Bronchial epithelial cell (primary cell): Measurements from ENCODE around the gene KRT25. TPM values are rescaled to one million over a fixed set of nuclear protein-coding genes. Genes with fewer than 3 reads are reported as not detected.
"Not testable (repeated sequence)": the region's sequence is repeated elsewhere in the genome, so short reads cannot be mapped to it uniquely, and the experiment has no call there.

Source experiments
- DNase-seq: peaks from one replicate; pipeline ENCODE4 v3.0.0-alpha.2; 2010; ENCODE audit warnings: low read depth
- FAIRE-seq: peaks from 2 replicates; lab custom pipeline; 2011; peaks lifted over from hg19 to GRCh38; lab: Jason Lieb, UNC
- H3K27me3 ChIP-seq: 2 replicates; pipeline ENCODE4 v1.5.1; 2011; ENCODE audit warnings: low read length; ENCODE audit not compliant: control insufficient read depth, insufficient read depth
- H3K36me3 ChIP-seq: 2 replicates; pipeline ENCODE4 v1.5.1; 2011; ENCODE audit warnings: low read length; ENCODE audit not compliant: control insufficient read depth, insufficient read depth
- H3K4me3 ChIP-seq: 2 replicates; pipeline ENCODE4 v1.5.1; 2011; ENCODE audit warnings: mild to moderate bottlenecking, low read depth, low read length, control low read depth
- total RNA-seq: library from RNA; depleted of rRNA; stranded (reverse); fragments of >200 nt; gene quantifications from 2 replicates; pipeline ENCODE4 v1.2.1, GENCODE V29; 2014
- TF ChIP-seq, protein P1 (sequence below): IDR thresholded peaks from 2 replicates; pipeline ENCODE4 v1.5.1; 2011; ENCODE audit warnings: mild to moderate bottlenecking, moderate library complexity, low read length, control low read depth, inconsistent platforms; ENCODE audit not compliant: insufficient read depth, severe bottlenecking

Gene KRT25
- total RNA-seq, 1 donor from 2014 or later: not detected

DNA sequence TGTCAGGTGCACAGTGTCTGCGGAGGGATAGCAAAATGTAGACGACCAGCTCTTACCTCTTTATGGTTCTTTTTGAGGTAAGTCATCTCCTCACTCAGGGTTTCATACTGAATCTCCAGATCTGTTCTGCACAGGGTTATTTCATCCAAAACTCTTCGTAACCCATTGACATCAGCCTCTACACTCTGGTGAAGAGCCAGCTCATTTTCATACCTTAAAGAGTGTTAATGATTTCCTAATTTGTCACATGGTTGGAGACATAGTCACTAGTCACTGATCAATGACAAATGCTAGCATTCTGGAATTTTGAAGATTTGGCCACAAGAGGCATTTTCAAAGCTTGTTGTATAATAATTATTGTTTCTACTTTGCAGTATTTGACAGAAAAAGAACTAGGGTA lies 1.3 kb downstream of the KRT25 start:
- no peak overlapping the region for H3K4me3 ChIP-seq
- no peak for DNase-seq
- no peaks in the 10 kb centered on the region for H3K36me3 ChIP-seq
- TF ChIP-seq, protein P1, sequence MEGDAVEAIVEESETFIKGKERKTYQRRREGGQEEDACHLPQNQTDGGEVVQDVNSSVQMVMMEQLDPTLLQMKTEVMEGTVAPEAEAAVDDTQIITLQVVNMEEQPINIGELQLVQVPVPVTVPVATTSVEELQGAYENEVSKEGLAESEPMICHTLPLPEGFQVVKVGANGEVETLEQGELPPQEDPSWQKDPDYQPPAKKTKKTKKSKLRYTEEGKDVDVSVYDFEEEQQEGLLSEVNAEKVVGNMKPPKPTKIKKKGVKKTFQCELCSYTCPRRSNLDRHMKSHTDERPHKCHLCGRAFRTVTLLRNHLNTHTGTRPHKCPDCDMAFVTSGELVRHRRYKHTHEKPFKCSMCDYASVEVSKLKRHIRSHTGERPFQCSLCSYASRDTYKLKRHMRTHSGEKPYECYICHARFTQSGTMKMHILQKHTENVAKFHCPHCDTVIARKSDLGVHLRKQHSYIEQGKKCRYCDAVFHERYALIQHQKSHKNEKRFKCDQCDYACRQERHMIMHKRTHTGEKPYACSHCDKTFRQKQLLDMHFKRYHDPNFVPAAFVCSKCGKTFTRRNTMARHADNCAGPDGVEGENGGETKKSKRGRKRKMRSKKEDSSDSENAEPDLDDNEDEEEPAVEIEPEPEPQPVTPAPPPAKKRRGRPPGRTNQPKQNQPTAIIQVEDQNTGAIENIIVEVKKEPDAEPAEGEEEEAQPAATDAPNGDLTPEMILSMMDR: no peak
- H3K27me3 ChIP-seq: no peaks in the 10 kb centered on the region
- FAIRE-seq: no peak

DNA sequence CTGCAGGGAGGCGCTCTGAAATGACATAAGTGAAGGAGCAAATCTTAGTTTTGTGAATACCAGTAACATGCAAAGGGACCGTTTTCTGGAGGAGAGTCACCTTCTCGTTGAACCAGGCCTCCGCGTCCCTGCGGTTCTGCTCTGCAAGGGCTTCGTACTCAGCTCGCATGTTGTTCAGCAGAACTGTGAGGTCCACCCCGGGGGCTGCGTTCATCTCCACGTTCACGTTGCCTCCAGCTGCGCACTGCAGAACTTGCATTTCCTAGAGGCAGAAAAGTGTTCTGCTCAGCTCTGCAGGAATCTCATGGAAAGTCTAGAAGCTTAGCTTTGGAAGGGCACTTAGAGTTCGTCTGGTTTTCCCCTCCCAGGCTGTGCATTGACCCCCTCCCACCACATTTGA lies 4.1 kb downstream of the KRT25 start:
- H3K4me3 ChIP-seq: no peak overlapping the region
- FAIRE-seq (no peak), DNase-seq (no peak)
- TF ChIP-seq, protein P1: no peak
- H3K27me3 ChIP-seq: no peaks in the 10 kb centered on the region
- H3K36me3 ChIP-seq: no peaks in the 10 kb centered on the region

DNA sequence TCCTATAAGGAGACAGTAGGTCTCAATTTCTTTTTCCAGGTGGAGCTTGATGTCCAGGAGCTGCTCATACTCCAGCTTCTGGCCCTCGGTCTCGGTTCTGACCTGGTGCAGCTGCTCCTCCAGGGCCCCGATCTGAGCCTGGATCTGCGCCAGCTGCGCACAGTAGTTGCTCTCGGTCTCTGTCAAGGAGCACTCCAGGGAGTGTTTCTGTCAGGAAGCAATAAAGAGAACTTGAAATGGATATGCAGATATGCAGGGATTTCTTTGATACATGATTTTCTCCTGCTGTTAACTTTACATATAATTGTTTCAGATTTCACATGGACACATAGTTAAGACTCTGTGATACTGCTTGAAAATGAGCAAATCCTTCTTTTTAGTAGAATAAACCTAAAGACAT lies 4.7 kb downstream of the KRT25 start:
- no peak for FAIRE-seq
- H3K27me3 ChIP-seq: no peaks in the 10 kb centered on the region
- H3K36me3 ChIP-seq: no peaks in the 10 kb centered on the region
- TF ChIP-seq, protein P1: no peak
- H3K4me3 ChIP-seq: no peak overlapping the region
- DNase-seq: no peak

DNA sequence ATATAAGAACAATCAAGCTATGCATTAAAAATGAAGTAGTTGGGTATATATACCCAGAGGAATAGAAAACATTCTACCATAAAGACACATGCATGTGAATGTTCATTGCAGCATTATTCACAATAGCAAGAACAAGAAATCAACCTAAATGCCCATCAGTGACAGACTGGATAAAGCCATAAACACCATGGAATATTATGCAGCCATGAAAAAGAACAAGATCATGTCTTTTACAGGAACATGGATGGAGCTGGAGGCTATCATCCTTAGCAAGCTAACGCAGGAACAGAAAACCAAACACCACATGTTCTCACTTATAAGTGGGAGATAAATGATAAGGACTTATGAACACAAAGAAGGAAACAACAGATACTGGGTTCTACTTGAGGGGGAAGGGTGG lies 6.5 kb downstream of the KRT25 start:
- not testable (repeated sequence) for H3K36me3 ChIP-seq, H3K4me3 ChIP-seq, DNase-seq, FAIRE-seq, H3K27me3 ChIP-seq

DNA sequence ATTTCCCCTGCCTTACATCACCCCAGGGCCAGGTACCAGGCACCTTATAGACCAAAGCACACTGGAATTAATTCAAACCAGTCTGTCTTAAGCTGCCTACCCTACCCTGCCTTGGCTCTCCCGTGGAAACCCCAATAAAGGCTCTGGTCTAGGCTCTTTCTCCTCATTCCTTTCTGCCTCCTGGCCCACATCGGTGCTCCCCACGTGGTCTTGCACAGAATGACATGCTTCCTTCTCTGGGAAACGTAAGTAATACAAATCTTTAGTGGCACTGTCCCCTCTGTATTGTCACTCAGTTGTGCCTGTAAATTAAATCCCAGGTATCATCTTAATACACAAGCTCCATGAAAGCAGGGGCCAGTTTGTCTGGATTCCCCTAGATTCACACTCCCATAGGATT lies 16.6 kb downstream of the KRT25 start:
- TF ChIP-seq, protein P1: no peak
- H3K4me3 ChIP-seq: no peak overlapping the region
- DNase-seq: no peak
- peaks cover 2% of the 10 kb centered on the region for H3K27me3 ChIP-seq
- no peak for FAIRE-seq
- H3K36me3 ChIP-seq: no peaks in the 10 kb centered on the region

DNA sequence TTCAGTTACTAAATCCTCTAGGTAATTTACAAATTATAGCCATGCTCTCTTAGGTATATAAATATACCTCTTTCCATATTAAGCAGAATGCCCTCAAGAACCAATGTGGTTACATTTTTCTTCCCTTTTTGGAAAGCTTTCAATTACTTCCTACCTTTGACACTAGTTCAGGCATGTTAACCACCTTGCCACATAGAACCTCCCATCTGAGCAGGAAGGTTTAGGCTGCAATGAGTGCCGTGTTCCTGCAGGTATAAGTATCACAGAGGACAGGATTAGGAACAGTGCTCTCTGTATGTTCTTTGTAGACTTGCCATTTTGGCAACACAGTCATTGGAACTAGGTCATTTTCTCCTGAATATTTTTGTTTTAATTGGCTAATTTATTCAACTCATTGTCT lies 20.1 kb downstream of the KRT25 start:
- Histone ChIP-seq H3K4me3 (no peak overlapping the region), H3K27me3 (no peaks in the 10 kb centered on the region), H3K36me3 (no peaks in the 10 kb centered on the region)
- DNase-seq (peak; percentile 81), FAIRE-seq (no peak)
- TF ChIP-seq, protein P1: no peak
